Astrocyte (in vitro differentiated cells and primary cell): Measurements from ENCODE around the gene GRIN2D.

Experiments
- EZH2 ChIP-seq: IDR thresholded peaks from 2 replicates; pipeline ENCODE4 v1.6.1; 2012; ENCODE audit warnings: mild to moderate bottlenecking, low read length, inconsistent platforms; ENCODE audit not compliant: insufficient read depth
- TF ChIP-seq, protein P1 (sequence below): IDR thresholded peaks from 2 replicates; pipeline ENCODE4 v1.5.1; 2011; ENCODE audit warnings: low read depth, mild to moderate bottlenecking, inconsistent platforms, low read length, moderate library complexity; ENCODE audit not compliant: insufficient read depth

DNA sequence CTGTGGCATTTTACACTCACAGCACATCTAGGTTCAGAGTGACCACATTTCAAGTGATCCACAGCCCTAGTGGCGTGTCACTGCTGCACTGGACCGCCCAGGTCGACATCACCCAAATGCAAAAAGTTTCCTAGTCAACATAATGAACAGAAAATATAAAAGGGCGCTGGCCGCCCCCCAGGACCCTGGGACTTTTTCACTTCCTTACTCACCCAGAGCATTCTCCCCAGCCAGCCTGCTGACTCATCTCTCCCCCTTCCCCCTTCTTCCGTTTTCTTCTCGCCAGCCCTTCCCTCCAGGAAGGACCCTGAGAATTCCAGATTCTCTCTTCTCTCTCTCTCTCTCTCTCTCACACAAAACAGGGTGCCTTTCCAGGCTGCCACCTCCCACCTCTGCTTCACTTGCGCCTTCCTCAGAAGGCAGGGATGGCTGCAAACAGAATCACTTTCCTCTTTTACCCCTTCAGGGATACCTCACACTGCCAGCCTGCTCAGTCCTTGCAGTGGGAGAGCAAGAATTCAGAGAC, 31.3 kb downstream of the GRIN2D start:
- TF ChIP-seq, protein P1, sequence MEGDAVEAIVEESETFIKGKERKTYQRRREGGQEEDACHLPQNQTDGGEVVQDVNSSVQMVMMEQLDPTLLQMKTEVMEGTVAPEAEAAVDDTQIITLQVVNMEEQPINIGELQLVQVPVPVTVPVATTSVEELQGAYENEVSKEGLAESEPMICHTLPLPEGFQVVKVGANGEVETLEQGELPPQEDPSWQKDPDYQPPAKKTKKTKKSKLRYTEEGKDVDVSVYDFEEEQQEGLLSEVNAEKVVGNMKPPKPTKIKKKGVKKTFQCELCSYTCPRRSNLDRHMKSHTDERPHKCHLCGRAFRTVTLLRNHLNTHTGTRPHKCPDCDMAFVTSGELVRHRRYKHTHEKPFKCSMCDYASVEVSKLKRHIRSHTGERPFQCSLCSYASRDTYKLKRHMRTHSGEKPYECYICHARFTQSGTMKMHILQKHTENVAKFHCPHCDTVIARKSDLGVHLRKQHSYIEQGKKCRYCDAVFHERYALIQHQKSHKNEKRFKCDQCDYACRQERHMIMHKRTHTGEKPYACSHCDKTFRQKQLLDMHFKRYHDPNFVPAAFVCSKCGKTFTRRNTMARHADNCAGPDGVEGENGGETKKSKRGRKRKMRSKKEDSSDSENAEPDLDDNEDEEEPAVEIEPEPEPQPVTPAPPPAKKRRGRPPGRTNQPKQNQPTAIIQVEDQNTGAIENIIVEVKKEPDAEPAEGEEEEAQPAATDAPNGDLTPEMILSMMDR: no peak
- TF ChIP-seq EZH2: no peak
